Activated T-helper 17 cell treated with anti-CD3 and anti-CD28 coated beads, Interleukin-2, amount 50 U/mL, for 72 hours (primary cell): ENCODE data around the gene AURKA. TPM values are rescaled to one million over a fixed set of nuclear protein-coding genes. Genes with fewer than 3 reads are reported as not detected.
"Not testable (repeated sequence)": the region's sequence is repeated elsewhere in the genome, so short reads cannot be mapped to it uniquely, and the experiment has no call there.

Experiments used
- ATAC-seq: fragments of 150-1000 bp; cut with Tn5 transposase; replicated peaks from 2 replicates; pipeline ENCODE4 v1.10.0; 2021; ENCODE audit warnings: mild to moderate bottlenecking, moderate library complexity
- H3K27ac Mint-ChIP-seq: one replicate; pipeline ENCODE4 v1.8.0; 2022; ENCODE audit warnings: mixed read lengths
- H3K27me3 Mint-ChIP-seq: one replicate; pipeline ENCODE4 v1.8.0; 2022; ENCODE audit warnings: mixed read lengths
- H3K36me3 Mint-ChIP-seq: one replicate; pipeline ENCODE4 v1.8.0; 2022; ENCODE audit warnings: low read depth, mild to moderate bottlenecking, mixed read lengths
- H3K4me1 Mint-ChIP-seq: one replicate; pipeline ENCODE4 v1.8.0; 2022; ENCODE audit warnings: mixed read lengths
- H3K4me3 Mint-ChIP-seq: one replicate; pipeline ENCODE4 v1.8.0; 2022; ENCODE audit warnings: mild to moderate bottlenecking, mixed read lengths
- H3K9me3 Mint-ChIP-seq: one replicate; pipeline ENCODE4 v1.8.0; 2022; ENCODE audit warnings: mixed read lengths
- total RNA-seq, 2 donors: library from RNA; stranded (reverse); gene quantifications; one replicate each; pipeline ENCODE4 v1.2.3, GENCODE V29; 2022

Gene AURKA
- total RNA-seq, 2 donors from 2014 or later: 86.3 to 112 TPM

DNA sequence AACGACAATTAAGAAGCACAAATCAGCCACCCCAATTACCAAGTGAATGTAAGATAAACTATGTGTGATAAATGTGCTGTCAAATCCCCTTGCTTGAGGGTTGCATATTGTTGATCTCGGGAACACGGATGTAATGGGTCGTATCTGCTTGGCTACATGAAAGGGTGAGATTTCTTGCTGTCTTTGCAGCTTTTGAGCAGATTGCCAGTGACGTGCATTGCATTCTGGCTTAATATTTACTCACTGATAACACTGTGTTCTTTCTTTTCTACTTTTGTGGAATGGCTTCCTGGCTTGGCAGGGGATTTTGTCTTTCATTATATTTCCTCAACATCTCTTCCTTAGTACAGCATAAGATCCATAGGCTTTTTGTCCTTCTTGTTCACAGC, 43.7 kb downstream of the AURKA start:
- Mint-ChIP-seq H3K27ac (no peak overlapping the region), H3K27me3 (peaks cover 26% of the 10 kb centered on the region), H3K36me3 (no peaks in the 10 kb centered on the region), H3K9me3 (no peaks in the 10 kb centered on the region), H3K4me3 (no peak overlapping the region), H3K4me1 (no peaks in the 10 kb centered on the region)
- ATAC-seq: no peak

- H3K9me3 Mint-ChIP-seq: no peaks in the 10 kb centered on the region
- peaks cover 32% of the 10 kb centered on the region for H3K27me3 Mint-ChIP-seq
- H3K27ac Mint-ChIP-seq: no peak overlapping the region
- no peaks in the 10 kb centered on the region for H3K4me1 Mint-ChIP-seq
- ATAC-seq: no peak
- no peak overlapping the region for H3K4me3 Mint-ChIP-seq
- no peaks in the 10 kb centered on the region for H3K36me3 Mint-ChIP-seq
These were observed 44.2 kb downstream of the AURKA start for GRCh38 chr20:56347628-56348304.

DNA sequence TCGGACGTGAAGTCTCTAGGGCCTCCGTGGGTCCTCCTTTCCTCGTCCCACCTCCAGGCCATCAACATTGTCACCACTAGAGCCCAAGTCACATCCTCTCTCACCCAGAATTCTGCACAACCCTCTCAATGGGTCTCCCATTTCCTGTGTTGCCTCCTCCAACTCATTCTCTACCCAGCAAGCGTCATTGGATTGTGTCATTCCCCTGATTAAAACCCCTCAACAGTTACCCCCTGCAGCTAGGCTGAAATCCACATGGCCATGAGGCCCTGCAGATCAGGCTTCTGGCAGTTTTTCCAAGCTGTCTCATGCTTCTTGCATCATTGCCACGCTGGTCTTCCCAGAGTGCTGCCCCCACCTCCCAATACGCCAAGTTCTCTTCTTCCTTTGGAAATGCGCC, 46.1 kb downstream of the AURKA start:
- Mint-ChIP-seq H3K27me3 (peaks cover 39% of the 10 kb centered on the region), H3K36me3 (no peaks in the 10 kb centered on the region), H3K4me1 (no peaks in the 10 kb centered on the region), H3K4me3 (no peak overlapping the region), H3K9me3 (no peaks in the 10 kb centered on the region), H3K27ac (no peak overlapping the region)
- no peak for ATAC-seq

DNA sequence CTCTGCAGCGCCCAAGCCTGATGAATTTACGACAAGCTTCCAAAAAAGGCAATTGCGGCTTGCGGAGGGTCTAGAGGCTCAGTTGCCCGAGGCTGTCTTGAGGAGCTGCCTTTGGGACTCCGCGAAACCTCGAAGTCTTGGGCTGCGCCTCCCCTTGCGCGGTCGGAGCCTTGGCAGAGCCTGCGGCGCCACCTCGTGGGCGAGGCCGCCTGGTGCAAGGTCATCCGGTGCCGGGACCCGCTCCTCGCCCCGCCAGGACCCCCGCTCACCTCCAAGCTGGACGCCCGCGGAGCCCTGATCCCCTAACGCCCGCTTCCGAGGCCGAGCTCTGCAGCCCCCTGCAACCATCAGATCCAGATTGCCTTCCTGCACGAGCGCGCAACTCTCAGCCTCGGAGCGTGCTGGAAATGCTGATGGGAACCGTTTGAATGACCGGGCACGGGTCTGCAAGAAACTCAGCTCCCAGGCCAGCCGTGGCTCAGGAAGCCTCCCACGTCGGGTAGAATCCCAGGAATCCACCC, 48.1 kb downstream of the AURKA start:
- no peaks in the 10 kb centered on the region for H3K36me3 Mint-ChIP-seq
- peaks cover 50% of the 10 kb centered on the region for H3K27me3 Mint-ChIP-seq
- no peaks in the 10 kb centered on the region for H3K9me3 Mint-ChIP-seq
- no peaks in the 10 kb centered on the region for H3K4me1 Mint-ChIP-seq
- H3K27ac Mint-ChIP-seq: no peak overlapping the region
- peak overlapping the region; percentile 28 for H3K4me3 Mint-ChIP-seq
- ATAC-seq: peak; percentile 66

- no peaks in the 10 kb centered on the region for H3K9me3 Mint-ChIP-seq
- H3K4me3 Mint-ChIP-seq: no peak overlapping the region
- no peaks in the 10 kb centered on the region for H3K36me3 Mint-ChIP-seq
- peaks cover 59% of the 10 kb centered on the region for H3K27me3 Mint-ChIP-seq
- H3K27ac Mint-ChIP-seq: no peak overlapping the region
- no peaks in the 10 kb centered on the region for H3K4me1 Mint-ChIP-seq
- ATAC-seq: no peak
These were observed 49.2 kb downstream of the AURKA start for GRCh38 chr20:56342783-56343182.

DNA sequence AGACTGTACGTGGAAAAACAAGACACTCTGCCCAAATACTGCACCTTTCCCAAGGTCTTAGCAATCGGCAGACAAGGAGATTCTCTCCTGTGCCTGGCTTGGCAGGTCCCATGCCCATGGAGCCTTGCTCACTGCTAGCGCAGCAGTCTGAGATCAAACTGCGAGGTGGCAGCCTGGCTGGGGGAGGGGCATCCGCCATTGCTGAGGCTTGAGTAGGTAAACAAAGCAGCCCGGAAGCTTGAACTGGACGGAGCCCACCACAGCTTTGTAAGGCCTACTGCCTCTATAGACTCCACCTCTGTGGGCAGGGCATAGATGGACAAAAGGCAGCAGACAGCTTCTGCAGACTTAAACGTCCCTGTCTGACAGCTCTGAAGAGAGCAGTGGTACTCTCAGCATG, 55.3 kb downstream of the AURKA start:
- H3K36me3 Mint-ChIP-seq, H3K4me3 Mint-ChIP-seq, ATAC-seq, H3K27ac Mint-ChIP-seq, H3K4me1 Mint-ChIP-seq, H3K9me3 Mint-ChIP-seq: not testable (repeated sequence)
- peaks cover 45% of the 10 kb centered on the region for H3K27me3 Mint-ChIP-seq

- no peaks in the 10 kb centered on the region for H3K9me3 Mint-ChIP-seq
- H3K27me3 Mint-ChIP-seq: peaks cover 34% of the 10 kb centered on the region
- no peaks in the 10 kb centered on the region for H3K4me1 Mint-ChIP-seq
- no peak overlapping the region for H3K27ac Mint-ChIP-seq
- no peaks in the 10 kb centered on the region for H3K36me3 Mint-ChIP-seq
- no peak for ATAC-seq
- no peak overlapping the region for H3K4me3 Mint-ChIP-seq
These were observed 63.2 kb downstream of the AURKA start for GRCh38 chr20:56328861-56329260.

DNA sequence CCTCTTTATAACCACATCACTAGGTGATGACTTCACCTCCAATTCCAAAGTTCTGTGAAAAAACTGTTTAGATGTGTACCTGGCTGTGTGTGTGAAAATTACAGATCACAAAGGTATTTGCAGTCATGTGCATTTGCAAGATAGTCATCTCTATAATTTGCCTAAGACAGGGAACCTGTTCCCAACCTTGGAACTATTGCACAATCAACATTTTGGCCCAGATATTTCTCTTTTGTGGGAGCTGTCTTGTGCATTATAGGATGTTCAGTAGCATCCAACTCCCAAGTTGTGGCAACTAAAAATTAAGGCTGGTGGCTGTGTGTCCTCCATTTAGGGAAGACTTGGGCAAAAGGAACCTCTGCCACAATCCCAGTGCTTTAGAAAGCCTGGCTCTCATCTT, 67.2 kb downstream of the AURKA start:
- no peaks in the 10 kb centered on the region for H3K36me3 Mint-ChIP-seq
- no peak overlapping the region for H3K4me3 Mint-ChIP-seq

GRCh38 chr20:56323656-56324055, 68.4 kb downstream of the AURKA start:
- Mint-ChIP-seq H3K4me3 (no peak overlapping the region), H3K9me3 (no peaks in the 10 kb centered on the region), H3K27me3 (peaks cover 33% of the 10 kb centered on the region), H3K36me3 (no peaks in the 10 kb centered on the region), H3K4me1 (no peaks in the 10 kb centered on the region), H3K27ac (no peak overlapping the region)
- ATAC-seq: no peak

More for the DNA sequence above, 67.2 kb downstream of the AURKA start:
- peaks cover 28% of the 10 kb centered on the region for H3K27me3 Mint-ChIP-seq
- H3K4me1 Mint-ChIP-seq: no peaks in the 10 kb centered on the region
- no peaks in the 10 kb centered on the region for H3K9me3 Mint-ChIP-seq
- no peak overlapping the region for H3K27ac Mint-ChIP-seq
- ATAC-seq: no peak

- Mint-ChIP-seq H3K27ac (no peak overlapping the region), H3K4me1 (no peaks in the 10 kb centered on the region), H3K9me3 (no peaks in the 10 kb centered on the region), H3K4me3 (no peak overlapping the region), H3K36me3 (no peaks in the 10 kb centered on the region), H3K27me3 (peaks cover 33% of the 10 kb centered on the region)
- ATAC-seq: no peak
These were observed 68.8 kb downstream of the AURKA start for GRCh38 chr20:56323206-56323605.

GRCh38 chr20:56322681-56323080, 69.3 kb downstream of the AURKA start:
- H3K27ac Mint-ChIP-seq: no peak overlapping the region
- H3K9me3 Mint-ChIP-seq: no peaks in the 10 kb centered on the region
- H3K36me3 Mint-ChIP-seq: no peaks in the 10 kb centered on the region
- peaks cover 33% of the 10 kb centered on the region for H3K27me3 Mint-ChIP-seq
- no peaks in the 10 kb centered on the region for H3K4me1 Mint-ChIP-seq
- no peak overlapping the region for H3K4me3 Mint-ChIP-seq
- ATAC-seq: no peak

Other genes starting within 250 kb of the AURKA start
- not detected for gene MC3R, start 143.5 kb downstream of the AURKA start, total RNA-seq
- 1 to 10 TPM; 2.2 to 3.6 TPM for gene FAM210B, start 33.2 kb downstream of the AURKA start, total RNA-seq
- gene CSTF1, start 430 bp upstream of the AURKA start, total RNA-seq: 10 to 100 TPM; 71.2 to 76.5 TPM
- 1 to 10 TPM; 5.1 to 9.4 TPM for gene CASS4, start 20.0 kb upstream of the AURKA start, total RNA-seq
- gene RTF2, start 76.4 kb upstream of the AURKA start, total RNA-seq: 10 to 100 TPM; 62.4 to 80.0 TPM
- gene FAM209A, start 132.5 kb upstream of the AURKA start, total RNA-seq: 1 to 10 TPM; 1.4 to 1.6 TPM
- gene FAM209B, start 141.0 kb upstream of the AURKA start, total RNA-seq: 1 to 10 TPM in 1 of 2 donors, under 1 TPM in 1; 0.74 to 1.5 TPM
- not detected for gene TFAP2C, start 237.1 kb upstream of the AURKA start, total RNA-seq